ENCODE data around the gene TLCD4.
"Not testable (repeated sequence)": the region's sequence is repeated elsewhere in the genome, so short reads cannot be mapped to it uniquely, and the experiment has no call there.

TLCD4 gene

DNA sequence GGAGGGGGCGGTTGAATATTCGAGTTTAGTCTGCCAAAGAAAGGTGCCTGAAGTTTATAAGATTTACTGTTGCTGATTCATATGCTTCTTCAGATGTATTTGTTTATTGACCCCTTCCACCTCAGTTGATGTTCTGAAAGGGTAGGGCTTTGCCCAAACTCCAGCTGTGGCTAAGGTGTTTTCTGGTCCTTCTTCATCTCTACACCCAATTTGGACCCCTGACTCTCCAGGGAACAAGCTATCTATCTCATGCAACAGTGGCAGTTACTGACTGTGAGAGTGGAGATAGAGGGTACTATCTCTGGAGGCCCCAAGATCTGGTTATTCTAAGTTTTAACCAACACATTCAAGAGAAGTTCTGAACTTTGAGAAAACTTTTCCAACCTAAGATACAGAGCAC lies 31.8 kb upstream of the TLCD4 start:
- in situ Hi-C loops (cut with MboI; ENCODE audit: low sequenced_read_pairs, unreplicated experiment) = no loop called here
- TF ChIP-seq CTCF (IDR thresholded peaks at IDR 0.05; ENCODE audit: borderline replicate concordance, control extremely low read depth, extremely low read depth, insufficient read depth, missing control alignments) = no peak
- DNase-seq (ENCODE audit: low spot score) = no peak

- in situ Hi-C loops (cut with MboI; ENCODE audit: low sequenced_read_pairs, unreplicated experiment) = no loop called here
- DNase-seq (ENCODE audit: low spot score) = no peak
- TF ChIP-seq CTCF (IDR thresholded peaks at IDR 0.05; ENCODE audit: borderline replicate concordance, control extremely low read depth, extremely low read depth, insufficient read depth, missing control alignments) = no peak
Observed at GRCh38 chr1:95086949-95087533, 30.1 kb upstream of the TLCD4 start.

DNA sequence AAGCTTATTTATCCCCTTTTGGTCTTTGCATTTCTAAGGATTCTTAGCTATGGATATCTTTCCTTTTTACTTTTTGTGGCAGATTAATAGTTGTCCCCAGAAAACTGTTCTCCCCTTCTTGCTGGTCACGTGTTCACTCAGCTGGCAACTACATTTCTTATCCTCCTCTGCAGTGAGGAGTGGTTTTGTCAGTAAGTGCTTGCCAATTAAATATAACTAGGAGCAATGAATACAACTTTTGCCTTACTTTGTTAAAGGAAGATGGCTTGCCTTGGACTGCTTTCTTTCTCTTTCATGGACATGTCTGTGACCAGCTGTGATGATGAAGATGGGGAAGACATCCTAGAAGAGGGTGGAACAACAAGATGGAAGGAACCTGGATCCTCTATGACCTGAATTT lies 28.9 kb upstream of the TLCD4 start:
- TF ChIP-seq CTCF (IDR thresholded peaks at IDR 0.05; ENCODE audit: borderline replicate concordance, control extremely low read depth, extremely low read depth, insufficient read depth, missing control alignments) = no peak
- DNase-seq (ENCODE audit: low spot score) = no peak
- in situ Hi-C loops (cut with MboI; ENCODE audit: low sequenced_read_pairs, unreplicated experiment) = no loop called here

GRCh38 chr1:95089650-95090287 lies 27.4 kb upstream of the TLCD4 start:
- no peak for TF ChIP-seq CTCF (IDR thresholded peaks at IDR 0.05; ENCODE audit: borderline replicate concordance, control extremely low read depth, extremely low read depth, insufficient read depth, missing control alignments)
- in situ Hi-C loops (cut with MboI; ENCODE audit: low sequenced_read_pairs, unreplicated experiment) = no loop called here
- no peak for DNase-seq (ENCODE audit: low spot score)

DNA sequence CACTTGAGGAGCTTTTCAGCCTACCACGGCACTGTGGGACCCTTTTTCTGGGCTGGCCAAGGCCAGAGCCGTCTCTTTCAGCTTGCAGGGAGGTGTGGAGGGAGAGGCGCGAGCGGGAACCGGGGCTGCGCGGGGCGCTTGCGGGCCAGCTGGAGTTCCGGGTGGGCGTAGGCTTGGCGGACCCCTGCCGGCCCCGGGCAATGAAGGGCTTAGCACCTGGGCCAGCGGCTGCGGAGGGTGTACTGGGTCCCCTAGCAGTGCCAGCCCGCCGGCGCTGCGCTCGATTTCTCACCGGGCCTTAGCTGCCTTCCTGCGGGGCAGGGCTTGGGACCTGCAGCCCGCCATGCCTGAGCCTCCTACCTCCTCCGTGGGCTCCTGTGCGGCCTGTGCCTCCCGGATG lies 25.9 kb upstream of the TLCD4 start:
- in situ Hi-C loops (cut with MboI; ENCODE audit: low sequenced_read_pairs, unreplicated experiment); DNase-seq (ENCODE audit: low spot score): not testable (repeated sequence)

- DNase-seq (ENCODE audit: low spot score); in situ Hi-C loops (cut with MboI; ENCODE audit: low sequenced_read_pairs, unreplicated experiment): not testable (repeated sequence)
Observed at GRCh38 chr1:95092891-95093290, 24.3 kb upstream of the TLCD4 start.

DNA sequence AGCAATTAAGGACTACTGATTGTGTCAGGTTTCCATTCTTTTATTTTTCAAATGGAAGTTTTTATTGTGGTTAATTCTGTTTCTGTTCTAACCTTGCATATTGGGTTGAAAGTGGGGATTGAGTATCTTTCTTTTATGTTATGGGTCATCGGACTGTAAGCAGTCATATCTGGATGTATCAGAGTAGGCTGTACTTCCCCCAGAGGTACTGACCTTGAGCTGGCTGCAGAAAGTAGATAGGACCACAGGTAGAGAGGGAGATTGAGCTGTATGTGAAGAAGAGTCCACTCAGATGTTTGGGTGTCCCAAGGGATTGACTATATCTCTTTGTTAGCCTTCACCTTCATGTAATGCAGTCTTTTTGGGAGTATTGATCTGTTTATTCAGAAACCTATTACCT lies 23.9 kb upstream of the TLCD4 start:
- in situ Hi-C loops (cut with MboI; ENCODE audit: low sequenced_read_pairs, unreplicated experiment) = no loop called here
- no peak for TF ChIP-seq CTCF (IDR thresholded peaks at IDR 0.05; ENCODE audit: borderline replicate concordance, control extremely low read depth, extremely low read depth, insufficient read depth, missing control alignments)
- DNase-seq (ENCODE audit: low spot score) = no peak

DNA sequence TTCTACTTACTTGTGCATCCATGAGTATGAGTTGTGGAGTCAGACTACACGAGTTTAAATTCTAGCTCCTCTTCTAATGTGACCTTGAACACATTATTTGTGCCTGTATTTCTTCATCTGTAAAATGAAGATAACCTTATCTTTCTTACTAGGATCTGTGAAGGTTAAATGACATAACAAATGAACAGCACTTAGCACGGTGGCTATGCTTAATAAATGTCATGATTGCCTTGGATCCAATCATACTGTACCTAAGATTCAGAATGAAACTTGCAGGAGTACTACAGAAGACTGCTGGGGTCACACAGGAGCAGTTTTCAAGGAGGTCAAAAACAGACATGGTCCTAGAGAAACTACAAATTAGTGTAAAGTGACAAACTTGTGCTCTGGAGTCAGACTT lies 22.2 kb upstream of the TLCD4 start:
- DNase-seq (ENCODE audit: low spot score) = no peak
- in situ Hi-C loops (cut with MboI; ENCODE audit: low sequenced_read_pairs, unreplicated experiment) = no loop called here

More for the DNA sequence above, 22.2 kb upstream of the TLCD4 start:
- no peak for TF ChIP-seq CTCF (IDR thresholded peaks at IDR 0.05; ENCODE audit: borderline replicate concordance, control extremely low read depth, extremely low read depth, insufficient read depth, missing control alignments)

Data from GM13976 (cell line).